ENCODE data around the gene DOCK11.

- no peak for TF ChIP-seq CTCF (conservative IDR thresholded peaks at IDR 0.05; ENCODE audit: low read length)
- TF ChIP-seq EZH2phosphoT487 (IDR thresholded peaks at IDR 0.05; ENCODE audit: borderline replicate concordance, low read depth, low read length): no peak
Observed at GRCh38 chrX:118588715-118589114, 93.1 kb downstream of the DOCK11 start.
